NCI-H748 treated with DMSO at 0.1 percent for 48 hours (cell line): Measurements from ENCODE around the gene GAGE1.
"Not testable (repeated sequence)": the region's sequence is repeated elsewhere in the genome, so short reads cannot be mapped to it uniquely, and the experiment has no call there.

Experiments used
- DNase-seq: peaks from one replicate; lab custom pipeline; 2025; lab: John Stamatoyannopoulos, UW

Gene GAGE1, protein sequence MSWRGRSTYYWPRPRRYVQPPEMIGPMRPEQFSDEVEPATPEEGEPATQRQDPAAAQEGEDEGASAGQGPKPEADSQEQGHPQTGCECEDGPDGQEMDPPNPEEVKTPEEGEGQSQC

DNA sequence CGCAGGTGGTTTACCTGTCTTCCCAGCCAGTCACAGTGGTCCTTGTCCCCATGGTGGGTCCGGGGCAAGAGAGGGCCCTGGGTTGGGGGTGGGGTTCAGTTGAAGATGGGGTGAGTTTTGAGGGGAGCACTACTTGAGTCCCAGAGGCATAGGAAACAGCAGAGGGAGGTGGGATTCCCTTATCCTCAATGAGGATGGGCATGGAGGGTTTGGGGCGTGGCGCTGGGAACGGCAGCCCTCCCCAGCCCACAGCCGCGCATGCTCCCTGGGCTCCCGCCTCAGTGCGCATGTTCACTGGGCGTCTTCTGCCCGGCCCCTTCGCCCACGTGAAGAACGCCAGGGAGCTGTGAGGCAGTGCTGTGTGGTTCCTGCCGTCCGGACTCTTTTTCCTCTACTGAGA lies at the start of gene GAGE1:
TSS of gene GAGE1 (plus strand) at position 301 of the 400 bp plus-strand sequence. CDS start 1,155 bp downstream, outside the sequence.
- DNase-seq: not testable (repeated sequence)

DNA sequence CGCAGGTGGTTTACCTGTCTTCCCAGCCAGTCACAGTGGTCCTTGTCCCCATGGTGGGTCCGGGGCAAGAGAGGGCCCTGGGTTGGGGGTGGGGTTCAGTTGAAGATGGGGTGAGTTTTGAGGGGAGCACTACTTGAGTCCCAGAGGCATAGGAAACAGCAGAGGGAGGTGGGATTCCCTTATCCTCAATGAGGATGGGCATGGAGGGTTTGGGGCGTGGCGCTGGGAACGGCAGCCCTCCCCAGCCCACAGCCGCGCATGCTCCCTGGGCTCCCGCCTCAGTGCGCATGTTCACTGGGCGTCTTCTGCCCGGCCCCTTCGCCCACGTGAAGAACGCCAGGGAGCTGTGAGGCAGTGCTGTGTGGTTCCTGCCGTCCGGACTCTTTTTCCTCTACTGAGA lies 47.8 kb upstream of the GAGE1 start, which contains the start of gene GAGE12E:
TSS of gene GAGE12E (plus strand) at position 301 of the 400 bp plus-strand sequence. CDS start 1,155 bp downstream, outside the sequence.
- DNase-seq: not testable (repeated sequence)

DNA sequence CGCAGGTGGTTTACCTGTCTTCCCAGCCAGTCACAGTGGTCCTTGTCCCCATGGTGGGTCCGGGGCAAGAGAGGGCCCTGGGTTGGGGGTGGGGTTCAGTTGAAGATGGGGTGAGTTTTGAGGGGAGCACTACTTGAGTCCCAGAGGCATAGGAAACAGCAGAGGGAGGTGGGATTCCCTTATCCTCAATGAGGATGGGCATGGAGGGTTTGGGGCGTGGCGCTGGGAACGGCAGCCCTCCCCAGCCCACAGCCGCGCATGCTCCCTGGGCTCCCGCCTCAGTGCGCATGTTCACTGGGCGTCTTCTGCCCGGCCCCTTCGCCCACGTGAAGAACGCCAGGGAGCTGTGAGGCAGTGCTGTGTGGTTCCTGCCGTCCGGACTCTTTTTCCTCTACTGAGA lies 38.3 kb upstream of the GAGE1 start, which contains the start of gene GAGE12F:
TSS of gene GAGE12F (plus strand) at position 301 of the 400 bp plus-strand sequence. CDS start 1,155 bp downstream, outside the sequence.
- not testable (repeated sequence) for DNase-seq

DNA sequence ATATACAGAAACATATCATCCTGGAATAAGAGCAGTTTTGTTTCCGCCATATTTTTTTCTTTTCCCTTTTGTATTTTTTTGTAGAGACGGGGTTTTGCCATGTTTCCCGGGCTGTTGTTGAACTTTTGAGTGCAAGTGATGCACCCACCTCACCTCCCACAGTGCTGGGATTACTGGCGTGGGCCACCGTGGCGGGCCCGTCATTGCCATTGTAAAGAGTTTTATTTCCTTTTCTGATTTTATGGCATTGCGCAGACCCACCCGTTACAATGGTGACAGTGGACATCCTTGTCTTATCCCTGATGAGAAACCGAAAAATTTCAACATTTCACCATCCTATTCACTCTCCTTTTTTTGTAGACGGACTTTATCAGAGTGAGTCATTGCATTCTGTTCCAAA lies 30.1 kb upstream of the GAGE1 start:
- not testable (repeated sequence) for DNase-seq

DNA sequence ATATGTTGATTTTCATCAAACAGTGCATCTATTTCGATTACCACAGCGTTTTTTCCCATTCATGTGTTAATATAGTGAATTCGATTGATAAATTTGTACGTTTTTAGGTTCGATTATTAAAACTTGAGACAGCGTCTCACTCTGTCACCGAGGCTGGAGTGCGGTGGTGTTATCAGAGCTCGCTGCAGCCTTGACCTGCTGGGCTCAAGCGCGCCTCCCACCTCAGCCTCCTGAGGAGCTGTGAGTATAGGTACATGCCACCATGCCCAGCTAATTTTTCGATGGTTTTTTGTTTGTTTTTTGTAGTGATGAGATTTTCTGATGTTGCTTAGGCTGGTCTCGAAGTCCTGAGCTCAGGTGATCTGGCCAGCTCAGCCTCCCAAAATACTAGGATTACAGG lies 29.7 kb upstream of the GAGE1 start:
- DNase-seq: not testable (repeated sequence)

DNA sequence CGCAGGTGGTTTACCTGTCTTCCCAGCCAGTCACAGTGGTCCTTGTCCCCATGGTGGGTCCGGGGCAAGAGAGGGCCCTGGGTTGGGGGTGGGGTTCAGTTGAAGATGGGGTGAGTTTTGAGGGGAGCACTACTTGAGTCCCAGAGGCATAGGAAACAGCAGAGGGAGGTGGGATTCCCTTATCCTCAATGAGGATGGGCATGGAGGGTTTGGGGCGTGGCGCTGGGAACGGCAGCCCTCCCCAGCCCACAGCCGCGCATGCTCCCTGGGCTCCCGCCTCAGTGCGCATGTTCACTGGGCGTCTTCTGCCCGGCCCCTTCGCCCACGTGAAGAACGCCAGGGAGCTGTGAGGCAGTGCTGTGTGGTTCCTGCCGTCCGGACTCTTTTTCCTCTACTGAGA lies 28.7 kb upstream of the GAGE1 start, which contains the start of gene GAGE12G:
TSS of gene GAGE12G (plus strand) at position 301 of the 400 bp plus-strand sequence. CDS start 1,155 bp downstream, outside the sequence.
- DNase-seq: not testable (repeated sequence)

DNA sequence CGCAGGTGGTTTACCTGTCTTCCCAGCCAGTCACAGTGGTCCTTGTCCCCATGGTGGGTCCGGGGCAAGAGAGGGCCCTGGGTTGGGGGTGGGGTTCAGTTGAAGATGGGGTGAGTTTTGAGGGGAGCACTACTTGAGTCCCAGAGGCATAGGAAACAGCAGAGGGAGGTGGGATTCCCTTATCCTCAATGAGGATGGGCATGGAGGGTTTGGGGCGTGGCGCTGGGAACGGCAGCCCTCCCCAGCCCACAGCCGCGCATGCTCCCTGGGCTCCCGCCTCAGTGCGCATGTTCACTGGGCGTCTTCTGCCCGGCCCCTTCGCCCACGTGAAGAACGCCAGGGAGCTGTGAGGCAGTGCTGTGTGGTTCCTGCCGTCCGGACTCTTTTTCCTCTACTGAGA lies 19.2 kb upstream of the GAGE1 start, which contains the start of gene GAGE12H:
TSS of gene GAGE12H (plus strand) at position 301 of the 400 bp plus-strand sequence. CDS start 1,155 bp downstream, outside the sequence.
- DNase-seq: not testable (repeated sequence)

DNA sequence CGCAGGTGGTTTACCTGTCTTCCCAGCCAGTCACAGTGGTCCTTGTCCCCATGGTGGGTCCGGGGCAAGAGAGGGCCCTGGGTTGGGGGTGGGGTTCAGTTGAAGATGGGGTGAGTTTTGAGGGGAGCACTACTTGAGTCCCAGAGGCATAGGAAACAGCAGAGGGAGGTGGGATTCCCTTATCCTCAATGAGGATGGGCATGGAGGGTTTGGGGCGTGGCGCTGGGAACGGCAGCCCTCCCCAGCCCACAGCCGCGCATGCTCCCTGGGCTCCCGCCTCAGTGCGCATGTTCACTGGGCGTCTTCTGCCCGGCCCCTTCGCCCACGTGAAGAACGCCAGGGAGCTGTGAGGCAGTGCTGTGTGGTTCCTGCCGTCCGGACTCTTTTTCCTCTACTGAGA lies 9.6 kb upstream of the GAGE1 start, which contains the start of gene GAGE2A:
TSS of gene GAGE2A (plus strand) at position 301 of the 400 bp plus-strand sequence. CDS start 1,155 bp downstream, outside the sequence.
- DNase-seq: not testable (repeated sequence)

DNA sequence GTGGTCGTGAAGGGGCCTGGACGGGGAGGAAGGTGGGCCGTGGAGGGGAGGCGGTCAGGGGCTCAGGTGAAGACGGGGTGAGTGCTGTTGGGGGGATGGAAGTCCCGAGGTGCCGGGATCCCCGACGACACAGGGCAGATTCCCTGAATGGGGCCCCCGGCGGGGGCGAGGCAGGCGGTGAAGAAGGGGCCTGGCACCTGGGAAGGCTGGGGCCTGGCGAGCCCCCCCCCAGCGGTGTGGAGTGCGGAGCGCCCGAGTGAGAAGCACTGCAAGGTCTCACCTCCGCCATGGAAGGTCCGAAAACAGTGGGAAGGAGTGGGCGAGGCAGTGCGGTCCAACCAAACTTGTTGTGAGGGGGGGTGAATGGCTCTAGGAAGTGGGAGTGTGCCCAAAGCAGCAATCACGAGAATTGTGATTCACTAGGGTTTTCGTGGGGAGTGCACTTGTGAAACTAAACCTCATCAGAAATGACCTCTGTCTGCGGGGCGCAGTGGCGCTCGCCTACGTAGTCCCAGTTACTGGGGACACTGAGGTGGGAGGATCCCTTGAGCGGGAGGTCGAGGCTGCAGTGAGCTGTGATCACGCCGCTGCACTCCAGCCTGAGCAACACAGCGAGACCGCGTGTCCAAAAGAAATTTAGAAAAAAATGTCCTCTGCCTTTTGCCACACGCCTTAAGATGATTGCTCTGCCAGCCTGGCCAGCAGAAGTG lies 8.9 kb upstream of the GAGE1 start:
- DNase-seq: not testable (repeated sequence)

DNA sequence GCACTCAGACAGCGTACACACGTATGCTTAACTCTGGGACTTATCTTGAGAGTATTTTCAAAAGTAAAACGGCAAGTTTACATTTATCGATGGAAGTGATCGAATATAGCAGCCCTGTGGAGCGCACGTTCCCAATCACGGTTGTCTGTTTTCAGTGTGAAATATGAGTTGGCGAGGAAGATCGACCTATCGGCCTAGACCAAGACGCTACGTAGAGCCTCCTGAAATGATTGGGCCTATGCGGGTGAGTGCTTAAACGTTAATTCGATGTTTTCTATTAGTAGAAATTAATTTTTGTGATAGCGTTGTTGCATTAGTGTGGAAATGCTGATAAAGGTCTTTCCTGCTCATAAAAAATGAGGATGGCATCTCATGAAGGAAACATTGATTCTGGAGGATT lies 8.3 kb upstream of the GAGE1 start:
- not testable (repeated sequence) for DNase-seq

DNA sequence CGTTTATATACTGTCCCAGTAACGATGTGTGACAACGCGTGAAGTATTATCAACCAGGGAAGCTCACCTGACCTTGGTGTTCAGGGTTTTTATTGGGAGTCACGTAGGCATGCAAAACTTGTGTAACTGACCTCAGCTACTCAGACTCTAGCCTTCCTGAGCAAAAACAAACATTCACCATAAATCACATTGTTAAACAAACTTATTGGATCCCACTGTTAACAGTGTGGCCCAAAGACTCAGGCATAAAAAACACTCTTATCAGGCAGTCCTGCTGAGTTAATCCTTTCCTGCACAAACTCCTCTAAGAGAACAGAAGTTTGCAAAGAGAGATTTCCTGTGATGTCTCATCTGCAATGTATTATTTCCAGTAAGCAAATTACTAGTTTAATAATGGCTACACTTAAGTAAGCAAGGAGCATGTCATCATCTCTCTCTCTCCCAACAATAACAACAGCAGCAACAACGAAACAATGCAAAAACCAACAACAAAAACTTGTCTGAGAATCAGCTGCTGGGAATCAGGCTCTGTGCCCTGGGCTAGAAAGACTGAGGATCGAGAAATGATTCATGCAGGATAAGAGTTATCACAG lies 12.0 kb downstream of the GAGE1 start:
- DNase-seq: no peak

DNA sequence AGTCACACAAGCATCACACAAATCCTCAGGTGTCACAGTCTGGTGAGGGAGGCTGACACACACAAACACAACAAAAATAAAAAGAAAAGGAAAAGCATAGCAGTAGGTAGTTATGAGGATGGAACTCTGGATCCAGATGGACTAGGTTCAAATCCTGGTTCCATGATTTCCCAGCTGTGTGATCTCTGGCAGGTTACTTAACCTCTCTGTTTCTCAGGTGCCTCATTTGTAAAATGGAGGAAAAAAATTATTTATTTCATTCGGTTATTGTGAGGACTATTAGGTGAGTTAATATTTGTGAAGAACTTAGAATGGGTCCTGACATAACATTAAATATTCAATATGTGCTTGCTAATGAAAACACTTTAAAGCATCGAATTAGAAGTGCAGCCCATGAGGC lies 19.8 kb downstream of the GAGE1 start:
- no peak for DNase-seq

DNA sequence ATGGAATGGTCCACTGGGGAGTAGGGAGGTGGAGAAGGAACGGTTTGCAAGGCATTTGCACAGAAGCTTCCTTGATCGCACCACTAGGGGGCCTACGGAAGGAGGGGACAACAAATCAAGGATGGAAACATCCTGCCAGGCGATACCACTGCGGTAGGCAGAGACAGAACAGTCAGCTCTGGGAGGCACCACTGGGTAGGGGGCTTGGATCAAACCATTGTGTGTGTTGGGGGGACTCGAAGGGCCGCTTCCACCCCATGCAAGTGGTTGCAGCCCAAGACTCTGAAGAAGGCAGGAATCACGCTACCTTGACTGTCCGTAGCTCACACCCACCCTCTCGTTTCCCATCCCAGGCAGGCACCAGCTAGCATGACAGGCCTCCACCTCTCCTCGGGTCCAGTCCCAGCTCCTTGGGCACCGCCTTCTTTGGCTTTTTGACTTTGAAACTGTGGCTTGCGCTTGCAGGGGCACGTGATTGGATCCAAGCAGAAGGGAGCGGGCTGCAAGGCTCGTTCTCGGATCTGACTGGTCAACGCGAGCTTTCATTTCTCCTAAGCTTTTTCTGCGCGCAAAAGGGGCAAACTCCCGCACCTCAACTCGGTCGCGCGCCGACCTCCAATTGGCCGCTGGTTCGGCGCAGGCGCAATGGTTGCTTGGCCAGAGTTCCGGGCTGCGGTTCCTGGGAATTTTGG lies 28.4 kb downstream of the GAGE1 start:
- no peak for DNase-seq

DNA sequence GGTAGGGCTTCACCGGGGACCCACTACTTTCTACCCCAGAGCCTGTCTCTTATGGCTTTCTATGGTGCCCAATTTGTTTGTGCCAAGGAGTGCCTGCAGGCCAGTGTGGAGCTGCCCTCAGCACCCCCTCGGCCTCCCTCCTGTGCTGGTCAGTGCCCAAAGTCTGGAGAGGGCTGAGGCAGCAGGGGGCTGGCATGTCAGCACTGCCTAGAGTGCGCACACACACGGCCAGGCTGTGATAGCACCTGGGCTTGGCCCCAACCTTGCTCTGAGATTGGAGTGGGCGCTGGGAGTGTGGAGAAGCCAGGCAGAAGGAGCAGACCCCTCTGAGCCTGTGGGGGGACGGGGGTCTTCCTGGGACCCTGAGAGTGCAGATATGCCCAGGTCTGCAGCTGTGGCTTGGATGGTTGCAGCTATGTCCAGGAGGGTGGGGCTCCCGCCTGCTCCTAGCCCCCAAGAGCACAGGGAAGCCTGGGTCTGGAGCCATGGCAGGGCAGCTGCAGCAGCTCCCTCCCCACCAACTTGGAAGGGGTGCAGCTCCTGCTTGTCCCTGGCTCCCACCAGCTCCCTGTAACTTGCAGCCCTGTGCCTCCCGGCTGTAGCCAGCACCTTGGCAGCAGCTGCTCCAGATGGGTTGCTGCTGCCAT lies 46.3 kb downstream of the GAGE1 start:
- no peak for DNase-seq

DNA sequence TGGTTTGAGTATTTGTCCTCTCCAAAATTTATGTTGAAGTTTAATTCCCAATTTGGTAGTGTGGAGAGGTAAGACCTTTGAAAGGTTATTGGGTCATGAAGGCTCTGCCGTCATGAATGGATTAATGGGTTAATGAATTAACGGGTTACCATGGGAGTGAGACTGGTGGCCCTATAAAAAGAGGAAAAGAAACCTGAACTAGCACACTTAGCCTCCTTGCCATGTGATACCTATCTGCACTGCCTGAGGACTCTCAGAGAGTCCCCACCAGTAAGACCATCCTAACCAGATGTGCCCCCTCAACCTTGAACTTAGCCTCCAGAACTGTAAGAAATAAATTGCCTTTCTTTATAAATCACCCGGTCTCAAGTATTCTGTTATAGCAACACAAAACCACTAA lies 57.7 kb downstream of the GAGE1 start:
- no peak for DNase-seq
